GM21528 (cell line): ENCODE measurements around the gene CLPTM1L.
"Not testable (repeated sequence)": the region's sequence is repeated elsewhere in the genome, so short reads cannot be mapped to it uniquely, and the experiment has no call there.

Experiments used
- ATAC-seq: cut with Tn5 transposase; IDR thresholded peaks from one replicate; pipeline ENCODE4 v1.9.1; 2021; ENCODE audit warnings: mild to moderate bottlenecking, moderate library complexity; ENCODE audit not compliant: unreplicated experiment, low FRiP score

CLPTM1L gene

GRCh38 chr5:1342268-1342667 is 2.6 kb downstream of the CLPTM1L start:
- ATAC-seq: no peak

- ATAC-seq: no peak
Measured at GRCh38 chr5:1341863-1342262, 3.0 kb downstream of the CLPTM1L start.

GRCh38 chr5:1339818-1340210 is 5.1 kb downstream of the CLPTM1L start:
- ATAC-seq: not testable (repeated sequence)

GRCh38 chr5:1339139-1339817 is 5.6 kb downstream of the CLPTM1L start:
- ATAC-seq: not testable (repeated sequence)

GRCh38 chr5:1338506-1339070 is 6.3 kb downstream of the CLPTM1L start:
- no peak for ATAC-seq

- ATAC-seq: no peak
Measured at GRCh38 chr5:1338196-1338490, 6.8 kb downstream of the CLPTM1L start.

- ATAC-seq: no peak
Measured at GRCh38 chr5:1337489-1338195, 7.3 kb downstream of the CLPTM1L start.

GRCh38 chr5:1336749-1337488 is 8.0 kb downstream of the CLPTM1L start:
- ATAC-seq: no peak

GRCh38 chr5:1336106-1336561 is 8.8 kb downstream of the CLPTM1L start:
- ATAC-seq: no peak

GRCh38 chr5:1335540-1336095 is 9.3 kb downstream of the CLPTM1L start:
- ATAC-seq: no peak

- no peak for ATAC-seq
Measured at GRCh38 chr5:1334831-1335539, 9.9 kb downstream of the CLPTM1L start.

GRCh38 chr5:1333986-1334385 is 10.9 kb downstream of the CLPTM1L start:
- no peak for ATAC-seq

- ATAC-seq: not testable (repeated sequence)
Measured at GRCh38 chr5:1333286-1333685, 11.6 kb downstream of the CLPTM1L start.

GRCh38 chr5:1332461-1333001 is 12.4 kb downstream of the CLPTM1L start:
- no peak for ATAC-seq

- no peak for ATAC-seq
Measured at GRCh38 chr5:1331861-1332405, 13.0 kb downstream of the CLPTM1L start.

GRCh38 chr5:1330847-1331831 is 13.8 kb downstream of the CLPTM1L start:
- ATAC-seq: no peak

GRCh38 chr5:1330146-1330846 is 14.6 kb downstream of the CLPTM1L start:
- no peak for ATAC-seq

GRCh38 chr5:1329111-1329579 is 15.8 kb downstream of the CLPTM1L start:
- ATAC-seq: no peak
